NOMO-1 treated with DMSO at 0.1 percent for 48 hours (cell line): ENCODE results near the gene ZNF699.
"Not testable (repeated sequence)": the region's sequence is repeated elsewhere in the genome, so short reads cannot be mapped to it uniquely, and the experiment has no call there.

Experiments used
- DNase-seq: peaks from one replicate; lab custom pipeline; 2025; ENCODE audit not compliant: unreplicated experiment; lab: John Stamatoyannopoulos, UW

Gene ZNF699

DNA sequence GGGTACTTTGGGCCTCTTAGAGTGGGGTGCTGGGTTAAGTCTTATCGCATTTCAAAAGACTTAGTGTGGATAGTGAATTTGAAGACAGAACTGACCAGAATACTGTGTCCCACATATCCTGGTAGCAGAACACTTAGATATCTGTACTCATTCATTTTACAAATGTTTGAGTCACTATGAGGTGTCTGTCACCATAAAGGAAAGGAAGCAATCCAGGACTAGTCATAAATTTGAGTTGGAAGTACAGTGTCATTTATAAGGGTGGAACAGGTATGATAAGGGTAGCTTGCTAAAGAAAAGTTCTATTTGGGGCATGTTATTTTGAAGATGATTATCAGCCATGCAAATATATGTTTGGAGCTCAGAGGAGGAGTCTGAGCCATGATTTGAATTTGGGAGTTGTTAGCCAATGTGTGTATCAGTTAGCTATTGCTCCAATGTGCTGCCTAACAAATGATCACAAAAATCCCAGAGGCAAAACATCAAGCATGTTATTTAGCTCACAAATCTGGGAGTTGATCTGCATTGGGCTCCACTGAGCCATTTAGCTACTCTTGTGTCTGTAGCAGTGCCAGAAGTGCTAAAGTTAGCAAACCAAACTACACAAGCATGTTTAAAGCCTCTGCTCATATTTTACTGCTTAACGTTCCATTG is 20.3 kb downstream of the ZNF699 start:
- DNase-seq = no peak

DNA sequence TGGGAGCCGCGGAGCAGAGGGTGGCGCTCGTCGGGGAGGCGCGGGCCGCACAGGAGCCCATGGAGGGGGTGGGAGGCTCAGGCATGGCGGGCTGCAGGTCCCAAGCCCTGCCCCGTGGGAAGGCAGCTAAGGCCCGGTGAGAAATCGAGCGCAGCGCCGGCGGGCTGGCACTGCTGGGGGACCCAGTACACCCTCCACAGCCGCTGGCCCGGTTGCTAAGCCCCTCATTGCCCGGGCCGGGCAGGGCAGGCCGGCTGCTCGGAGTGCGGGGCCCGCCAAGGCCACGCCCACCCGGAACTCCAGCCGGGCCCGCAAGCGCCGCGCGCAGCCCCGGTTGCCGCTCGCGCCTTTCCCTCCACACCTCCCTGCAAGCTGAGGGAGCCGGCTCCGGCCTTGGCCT is 26.2 kb downstream of the ZNF699 start:
- DNase-seq = not testable (repeated sequence)

DNA sequence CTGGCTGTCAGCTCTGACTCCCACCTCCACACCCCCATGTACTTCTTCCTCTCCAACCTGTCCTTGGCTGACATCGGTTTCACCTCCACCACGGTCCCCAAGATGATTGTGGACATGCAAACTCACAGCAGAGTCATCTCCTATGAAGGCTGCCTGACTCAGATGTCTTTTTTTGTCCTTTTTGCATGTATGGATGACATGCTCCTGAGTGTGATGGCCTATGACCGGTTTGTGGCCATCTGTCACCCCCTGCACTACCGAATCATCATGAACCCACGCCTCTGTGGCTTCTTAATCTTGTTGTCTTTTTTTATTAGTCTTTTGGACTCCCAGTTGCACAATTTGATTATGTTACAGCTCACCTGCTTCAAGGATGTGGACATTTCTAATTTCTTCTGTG is 58.4 kb downstream of the ZNF699 start:
- no peak for DNase-seq

DNA sequence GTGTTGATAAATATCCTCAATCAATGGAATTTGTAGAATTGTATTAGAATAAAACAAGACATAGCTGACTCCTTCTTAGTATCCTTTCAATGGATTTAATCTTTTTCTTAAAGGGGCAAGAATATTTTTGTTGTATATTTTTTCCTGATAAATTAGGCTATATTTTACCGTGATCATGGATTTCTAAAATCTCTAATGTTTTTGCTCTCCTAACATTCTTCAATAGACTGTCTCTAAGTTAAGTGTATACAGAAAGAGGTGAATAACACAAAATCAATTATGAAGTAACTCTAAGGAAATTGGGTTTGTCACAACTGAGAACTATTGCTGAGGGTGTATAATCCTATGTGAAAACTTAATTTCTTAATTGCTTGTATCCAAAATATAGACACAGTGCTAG is 59.0 kb downstream of the ZNF699 start, which contains the start of gene OR7E24:
Gene OR7E24 (plus strand): TSS at position 301 of the 400 bp plus-strand sequence. CDS start 114 bp downstream, outside the sequence.
- DNase-seq = no peak
